ENCODE data around the gene BLVRB.

BLVRB gene

DNA sequence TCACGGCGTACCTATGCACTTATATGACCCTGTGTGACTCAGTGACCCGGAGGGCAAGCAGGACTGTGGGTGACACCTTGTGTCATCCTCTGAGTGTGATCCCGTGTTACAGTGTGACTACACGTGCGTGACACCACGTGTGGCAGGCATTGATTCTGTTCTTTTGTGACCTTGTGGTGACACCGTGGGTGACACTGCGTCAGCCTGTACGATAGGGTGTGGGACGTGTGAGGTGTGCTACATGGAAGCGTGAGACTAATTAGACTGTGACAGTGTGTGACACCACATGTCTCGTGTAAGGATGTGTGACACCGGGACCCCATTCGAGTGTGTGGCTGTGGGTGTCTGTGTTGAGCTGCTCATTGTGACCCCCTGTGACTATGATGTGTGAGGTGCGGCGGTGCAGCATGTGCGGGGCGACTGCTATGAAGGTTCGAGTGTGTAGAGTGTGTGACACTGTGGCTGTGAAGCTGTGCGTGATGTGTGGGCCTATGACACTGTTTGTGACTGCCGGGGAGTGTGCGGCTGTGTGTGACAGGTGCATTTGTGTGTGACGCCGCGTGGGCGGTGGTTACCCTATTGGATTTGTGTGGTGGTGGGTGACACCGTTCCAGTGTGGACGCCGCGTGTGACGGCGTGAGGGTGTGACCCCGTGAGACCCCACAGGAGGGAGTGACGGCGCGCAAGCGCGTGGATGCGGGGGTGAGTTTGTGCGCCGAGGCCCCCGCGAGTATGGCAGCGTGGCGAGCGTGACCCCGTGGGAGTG, 857 bp upstream of the BLVRB start:
- TF ChIP-seq TCF12 (IDR thresholded peaks at IDR 0.05; ENCODE audit: low read depth): no peak
- no peak for TF ChIP-seq YY1 (IDR thresholded peaks at IDR 0.05; ENCODE audit: low read depth)
- no peak for TF ChIP-seq RAD21 (IDR thresholded peaks at IDR 0.05; ENCODE audit: low read depth)
- TF ChIP-seq, protein P1, sequence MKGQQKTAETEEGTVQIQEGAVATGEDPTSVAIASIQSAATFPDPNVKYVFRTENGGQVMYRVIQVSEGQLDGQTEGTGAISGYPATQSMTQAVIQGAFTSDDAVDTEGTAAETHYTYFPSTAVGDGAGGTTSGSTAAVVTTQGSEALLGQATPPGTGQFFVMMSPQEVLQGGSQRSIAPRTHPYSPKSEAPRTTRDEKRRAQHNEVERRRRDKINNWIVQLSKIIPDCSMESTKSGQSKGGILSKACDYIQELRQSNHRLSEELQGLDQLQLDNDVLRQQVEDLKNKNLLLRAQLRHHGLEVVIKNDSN (IDR thresholded peaks at IDR 0.05): no peak
- no peak for TF ChIP-seq TEAD4 (IDR thresholded peaks at IDR 0.05)
- TF ChIP-seq, protein P2, sequence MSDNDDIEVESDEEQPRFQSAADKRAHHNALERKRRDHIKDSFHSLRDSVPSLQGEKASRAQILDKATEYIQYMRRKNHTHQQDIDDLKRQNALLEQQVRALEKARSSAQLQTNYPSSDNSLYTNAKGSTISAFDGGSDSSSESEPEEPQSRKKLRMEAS (IDR thresholded peaks at IDR 0.05): peak; percentile 76
- no peak for TF ChIP-seq EP300 (IDR thresholded peaks at IDR 0.05; ENCODE audit: borderline replicate concordance)
- no peak for TF ChIP-seq CEBPB (IDR thresholded peaks at IDR 0.05)
- TF ChIP-seq ZBTB7A (IDR thresholded peaks at IDR 0.05; ENCODE audit: low read depth): no peak
- TF ChIP-seq FOXM1 (IDR thresholded peaks at IDR 0.05; ENCODE audit: borderline replicate concordance, low read depth): no peak
- no peak for TF ChIP-seq NFIC (IDR thresholded peaks at IDR 0.05)
- no peak for TF ChIP-seq CREB1 (IDR thresholded peaks at IDR 0.05; ENCODE audit: low read depth)
- TF ChIP-seq, protein P3, sequence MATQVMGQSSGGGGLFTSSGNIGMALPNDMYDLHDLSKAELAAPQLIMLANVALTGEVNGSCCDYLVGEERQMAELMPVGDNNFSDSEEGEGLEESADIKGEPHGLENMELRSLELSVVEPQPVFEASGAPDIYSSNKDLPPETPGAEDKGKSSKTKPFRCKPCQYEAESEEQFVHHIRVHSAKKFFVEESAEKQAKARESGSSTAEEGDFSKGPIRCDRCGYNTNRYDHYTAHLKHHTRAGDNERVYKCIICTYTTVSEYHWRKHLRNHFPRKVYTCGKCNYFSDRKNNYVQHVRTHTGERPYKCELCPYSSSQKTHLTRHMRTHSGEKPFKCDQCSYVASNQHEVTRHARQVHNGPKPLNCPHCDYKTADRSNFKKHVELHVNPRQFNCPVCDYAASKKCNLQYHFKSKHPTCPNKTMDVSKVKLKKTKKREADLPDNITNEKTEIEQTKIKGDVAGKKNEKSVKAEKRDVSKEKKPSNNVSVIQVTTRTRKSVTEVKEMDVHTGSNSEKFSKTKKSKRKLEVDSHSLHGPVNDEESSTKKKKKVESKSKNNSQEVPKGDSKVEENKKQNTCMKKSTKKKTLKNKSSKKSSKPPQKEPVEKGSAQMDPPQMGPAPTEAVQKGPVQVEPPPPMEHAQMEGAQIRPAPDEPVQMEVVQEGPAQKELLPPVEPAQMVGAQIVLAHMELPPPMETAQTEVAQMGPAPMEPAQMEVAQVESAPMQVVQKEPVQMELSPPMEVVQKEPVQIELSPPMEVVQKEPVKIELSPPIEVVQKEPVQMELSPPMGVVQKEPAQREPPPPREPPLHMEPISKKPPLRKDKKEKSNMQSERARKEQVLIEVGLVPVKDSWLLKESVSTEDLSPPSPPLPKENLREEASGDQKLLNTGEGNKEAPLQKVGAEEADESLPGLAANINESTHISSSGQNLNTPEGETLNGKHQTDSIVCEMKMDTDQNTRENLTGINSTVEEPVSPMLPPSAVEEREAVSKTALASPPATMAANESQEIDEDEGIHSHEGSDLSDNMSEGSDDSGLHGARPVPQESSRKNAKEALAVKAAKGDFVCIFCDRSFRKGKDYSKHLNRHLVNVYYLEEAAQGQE (IDR thresholded peaks at IDR 0.05; ENCODE audit: low read depth): no peak
- no peak for TF ChIP-seq TAF1 (IDR thresholded peaks at IDR 0.05; ENCODE audit: low read depth)
- peak; percentile 49 for TF ChIP-seq EGR1 (IDR thresholded peaks at IDR 0.05)

DNA sequence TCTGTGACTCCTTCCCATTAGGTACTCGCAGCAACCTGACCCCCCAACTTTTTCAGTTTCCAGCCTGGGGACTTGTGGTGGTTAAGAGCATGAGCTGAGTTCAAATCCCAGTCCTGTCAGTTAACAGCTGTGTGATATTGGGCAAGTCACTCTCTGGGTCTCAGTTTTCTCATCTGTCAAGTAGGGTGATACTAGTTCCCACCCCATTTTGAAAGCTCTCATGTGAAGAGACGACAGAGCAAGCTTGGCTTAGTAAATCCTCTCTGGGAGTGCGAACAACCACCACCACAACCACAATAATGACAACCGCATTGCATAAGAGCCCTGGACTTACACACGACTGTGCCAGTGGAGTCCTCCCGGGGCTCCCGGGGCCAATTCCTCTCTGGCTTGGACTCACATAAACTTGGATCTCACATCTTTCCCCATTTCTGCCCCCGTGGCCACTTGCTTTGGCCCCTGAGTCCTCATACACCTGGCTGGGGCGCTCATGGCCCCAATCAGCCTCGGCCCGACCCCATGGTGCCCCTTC, 454 bp downstream of the BLVRB start:
- TF ChIP-seq FOXM1 (IDR thresholded peaks at IDR 0.05; ENCODE audit: borderline replicate concordance, low read depth) (no peak), CEBPB (IDR thresholded peaks at IDR 0.05) (peak; percentile 58)

DNA sequence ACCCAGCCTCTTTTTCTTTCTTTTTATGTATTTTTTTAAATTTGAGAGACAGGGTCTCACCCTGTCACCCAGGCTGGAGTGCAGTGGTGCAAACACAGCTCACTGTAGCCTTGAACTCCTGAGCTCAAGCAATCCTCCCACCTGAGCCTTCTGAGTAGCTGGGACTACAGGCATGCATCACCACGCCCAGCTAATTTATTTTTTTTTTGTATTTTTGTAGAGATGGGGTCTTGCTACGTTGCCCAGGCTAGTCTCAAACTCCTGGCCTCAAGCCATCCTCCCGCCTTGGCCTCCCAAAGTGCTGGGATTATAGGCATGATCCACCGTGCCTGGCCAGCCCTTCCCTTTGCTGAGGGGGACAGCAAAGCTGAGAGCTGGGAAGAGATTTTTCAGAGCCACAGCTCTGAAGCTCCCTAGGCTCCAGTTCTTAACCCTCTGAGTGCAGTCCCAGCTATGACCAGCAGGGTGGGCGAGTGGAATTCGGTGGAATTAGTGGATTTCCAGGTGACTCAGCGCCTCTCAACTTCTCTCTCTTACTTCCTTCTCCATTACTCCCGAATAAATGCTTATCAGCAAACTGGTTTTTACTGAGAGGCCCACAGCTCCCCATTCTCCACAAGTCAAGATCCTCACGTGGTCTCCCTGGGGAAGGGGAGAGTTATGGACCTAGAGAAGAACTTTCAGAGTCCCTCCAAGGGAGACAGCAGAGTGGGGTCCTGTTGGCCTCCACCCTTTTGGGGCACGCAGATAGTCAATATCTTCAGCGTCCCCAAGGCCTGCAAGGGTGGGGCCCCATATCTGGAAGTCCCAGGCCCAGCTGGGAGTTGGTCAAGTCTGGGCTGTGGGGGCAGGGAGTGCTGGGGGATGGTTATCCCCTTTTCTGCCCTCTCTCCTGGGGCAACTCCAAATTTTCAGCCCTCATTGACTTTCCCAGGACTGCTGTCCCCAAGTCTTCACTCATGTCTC, 1.2 kb downstream of the BLVRB start:
- TF ChIP-seq, protein P3 (IDR thresholded peaks at IDR 0.05; ENCODE audit: low read depth): no peak
- TF ChIP-seq ZBTB7A (IDR thresholded peaks at IDR 0.05; ENCODE audit: low read depth) (no peak), CREB1 (IDR thresholded peaks at IDR 0.05; ENCODE audit: low read depth) (no peak), FOXM1 (IDR thresholded peaks at IDR 0.05; ENCODE audit: borderline replicate concordance, low read depth) (no peak), RAD21 (IDR thresholded peaks at IDR 0.05; ENCODE audit: low read depth) (peak; percentile 78), TAF1 (IDR thresholded peaks at IDR 0.05; ENCODE audit: low read depth) (no peak), YY1 (IDR thresholded peaks at IDR 0.05; ENCODE audit: low read depth) (no peak), NFIC (IDR thresholded peaks at IDR 0.05) (no peak), EGR1 (IDR thresholded peaks at IDR 0.05) (no peak), TCF12 (IDR thresholded peaks at IDR 0.05; ENCODE audit: low read depth) (no peak), EP300 (IDR thresholded peaks at IDR 0.05; ENCODE audit: borderline replicate concordance) (no peak), TEAD4 (IDR thresholded peaks at IDR 0.05) (0 out of 2 replicates have a peak, but pooled peaks have one; percentile 57), CEBPB (IDR thresholded peaks at IDR 0.05) (no peak)
- TF ChIP-seq, protein P1 (IDR thresholded peaks at IDR 0.05): no peak
- TF ChIP-seq, protein P2 (IDR thresholded peaks at IDR 0.05): peak; percentile 13; the same call in 1 of the 2 replicates

DNA sequence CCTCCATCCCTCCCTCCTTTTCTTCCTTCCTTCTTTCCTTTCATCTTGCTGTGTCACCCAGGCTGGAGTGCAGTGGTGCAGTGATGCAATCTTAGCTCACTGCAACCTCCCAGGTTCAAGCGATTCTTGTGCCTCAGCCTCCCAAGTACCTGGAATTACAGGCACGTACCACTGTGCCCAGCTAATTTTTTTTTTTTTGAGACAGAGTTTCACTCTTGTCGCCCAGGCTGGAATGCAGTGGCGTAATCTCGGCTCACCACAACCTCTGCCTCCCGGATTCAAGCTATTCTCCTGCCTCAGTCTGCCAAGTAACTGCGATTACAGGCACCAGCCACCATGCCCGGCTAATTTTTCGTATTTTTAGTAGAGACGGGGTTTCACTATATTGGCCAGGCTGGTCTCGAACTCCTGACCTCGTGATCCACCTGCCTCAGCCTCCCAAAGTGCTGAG, 1.9 kb downstream of the BLVRB start:
- TF ChIP-seq CEBPB (IDR thresholded peaks at IDR 0.05): peak; percentile 52; the same call in 1 of the 2 replicates

DNA sequence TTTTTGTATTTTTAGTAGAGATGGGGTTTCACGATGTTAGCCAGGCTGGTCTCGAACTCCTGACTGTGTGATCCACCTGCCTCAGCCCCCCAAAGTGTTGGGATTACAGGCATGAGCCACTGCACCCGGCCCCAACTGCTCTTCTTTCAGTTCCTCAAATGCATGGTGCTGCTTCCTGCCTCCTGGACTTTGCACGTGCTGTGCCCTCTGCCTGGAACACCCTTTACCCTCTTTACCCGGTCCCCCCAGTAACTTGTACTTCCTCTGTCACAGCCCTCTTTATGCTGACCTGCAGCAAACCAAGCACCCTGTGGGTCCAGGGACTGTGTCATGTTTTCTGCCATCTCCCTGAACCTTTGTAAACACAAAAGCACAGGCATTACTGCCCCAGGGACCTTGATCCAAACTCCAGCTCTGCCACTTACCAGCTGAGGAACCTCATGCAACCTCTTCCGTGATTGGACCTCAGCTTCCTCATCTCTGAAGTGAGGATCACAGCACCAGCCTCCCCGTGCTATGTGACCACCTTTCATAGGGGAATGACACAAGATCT, 3.8 kb downstream of the BLVRB start:
- TF ChIP-seq YY1 (IDR thresholded peaks at IDR 0.05; ENCODE audit: low read depth) (no peak), RAD21 (IDR thresholded peaks at IDR 0.05; ENCODE audit: low read depth) (no peak), EGR1 (IDR thresholded peaks at IDR 0.05) (no peak), FOXM1 (IDR thresholded peaks at IDR 0.05; ENCODE audit: borderline replicate concordance, low read depth) (no peak), ZBTB7A (IDR thresholded peaks at IDR 0.05; ENCODE audit: low read depth) (no peak), NFIC (IDR thresholded peaks at IDR 0.05) (no peak), EP300 (IDR thresholded peaks at IDR 0.05; ENCODE audit: borderline replicate concordance) (no peak), TAF1 (IDR thresholded peaks at IDR 0.05; ENCODE audit: low read depth) (no peak), CEBPB (IDR thresholded peaks at IDR 0.05) (no peak), CREB1 (IDR thresholded peaks at IDR 0.05; ENCODE audit: low read depth) (no peak), TEAD4 (IDR thresholded peaks at IDR 0.05) (no peak), TCF12 (IDR thresholded peaks at IDR 0.05; ENCODE audit: low read depth) (no peak)
- TF ChIP-seq, protein P2 (IDR thresholded peaks at IDR 0.05): no peak
- TF ChIP-seq, protein P3 (IDR thresholded peaks at IDR 0.05; ENCODE audit: low read depth): no peak
- TF ChIP-seq, protein P1 (IDR thresholded peaks at IDR 0.05): no peak

Data from Ishikawa (cell line).